Psoas muscle (tissue), 8 donors: ENCODE measurements around the gene ZFP36L2. TPM values are rescaled to one million over a fixed set of nuclear protein-coding genes. Genes with fewer than 3 reads are reported as not detected.

Experiments used
- ATAC-seq, 4 donors: fragments of 200-7000 bp; cut with Tn5 transposase; one replicate each; pipeline ENCODE4 v1.9.1; 2020; ENCODE audit warnings: moderate library complexity in 3 of 4, mild to moderate bottlenecking in 2 of 4
- DNase-seq, 2 donors: peaks; one replicate each; pipeline ENCODE4 v3.0.0-alpha.2; 2020
- H3K27ac ChIP-seq: fragments of 200-600 bp; one replicate; pipeline ENCODE4 v1.8.0; 2022
- H3K27me3 ChIP-seq, 3 donors: fragments of 200-600 bp in 1 of 3; one replicate each; pipeline versions ENCODE4 v1.6.1 to v1.8.0; 2013 to 2022; ENCODE audit warnings: low read length in 2 of 3, mild to moderate bottlenecking in 2 of 3, moderate library complexity in 1 of 3; ENCODE audit not compliant: insufficient read depth in 3 of 3
- H3K36me3 ChIP-seq, 2 donors: fragments of 200-600 bp in 1 of 2; one replicate each; pipeline versions ENCODE4 v1.6.1 to v1.8.0; 2013 to 2022; ENCODE audit warnings: low read depth in 1 of 2, mild to moderate bottlenecking in 1 of 2, moderate library complexity in 1 of 2; ENCODE audit not compliant: insufficient read depth in 1 of 2
- H3K4me1 ChIP-seq: fragments of 200-600 bp; one replicate; pipeline ENCODE4 v1.8.0; 2022
- H3K4me3 ChIP-seq: fragments of 200-600 bp; one replicate; pipeline ENCODE4 v1.8.0; 2022; ENCODE audit warnings: mild to moderate bottlenecking
- H3K9me3 ChIP-seq: fragments of 200-600 bp; one replicate; pipeline ENCODE4 v1.8.0; 2022
- WGBS, 3 donors: extraction: QIAGEN DNeasy Blood & Tissue Kit; methylation state at CpG; one replicate each; pipeline versions ENCODE4 v1.1.6 to v1.1.7; 2013; 5-methylcytosine and 5-hydroxymethylcytosine counted together
- intact Hi-C, 2 donors: fragments of 100-400 bp; cut with DNase I; formaldehyde crosslinking; loops; one replicate each; pipeline versions ENCODE4 v1.11.0 to v1.14.2; 2022
- long read RNA-seq, 2 donors: library from polyadenylated mRNA; unstranded; transcript quantifications; one replicate each; pipeline ENCODE4 v2.0.0, GENCODE V29; 2021
- polyA plus RNA-seq, 3 donors: library from polyadenylated mRNA; stranded (reverse); fragments of 200-250 nt; gene quantifications; one replicate each; pipeline ENCODE4 v1.2.3, GENCODE V29; 2013
- total RNA-seq, 4 donors: library from RNA; stranded (reverse); fragmentation: NEBNext Ultra II Directional in 2 of 4; extraction: Animal tissue kit (Norgen Biotek cat#: 25700) in 2 of 4; gene quantifications; one replicate each; pipeline versions ENCODE4 v1.2.1 to v1.2.4, GENCODE V29; 2021 to 2023
- TF ChIP-seq, protein P1 (sequence below): fragments of 200-600 bp; IDR thresholded peaks from one replicate; pipeline ENCODE4 v1.8.0; 2022; ENCODE audit warnings: antibody characterized with exemption
- donor health status: healthy with polysubstance abuse.
- donor health status: DM: no; HTN: no; CAD: no; lungs with moderate emphysema.
- donor health status: Bipolar disorder and iron deficiency.
- donor health status: healthy.
- donor health status: DM: yes; HTN: yes; CAD: no.
- donor health status: DM: no; HTN: no; CAD: no.
- donor health status: DM: no; HTN: no; CAD: no.
- donor health status: DM: yes; HTN: yes; CAD: no.

The ZFP36L2 gene, protein sequence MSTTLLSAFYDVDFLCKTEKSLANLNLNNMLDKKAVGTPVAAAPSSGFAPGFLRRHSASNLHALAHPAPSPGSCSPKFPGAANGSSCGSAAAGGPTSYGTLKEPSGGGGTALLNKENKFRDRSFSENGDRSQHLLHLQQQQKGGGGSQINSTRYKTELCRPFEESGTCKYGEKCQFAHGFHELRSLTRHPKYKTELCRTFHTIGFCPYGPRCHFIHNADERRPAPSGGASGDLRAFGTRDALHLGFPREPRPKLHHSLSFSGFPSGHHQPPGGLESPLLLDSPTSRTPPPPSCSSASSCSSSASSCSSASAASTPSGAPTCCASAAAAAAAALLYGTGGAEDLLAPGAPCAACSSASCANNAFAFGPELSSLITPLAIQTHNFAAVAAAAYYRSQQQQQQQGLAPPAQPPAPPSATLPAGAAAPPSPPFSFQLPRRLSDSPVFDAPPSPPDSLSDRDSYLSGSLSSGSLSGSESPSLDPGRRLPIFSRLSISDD
- total RNA-seq (100 to 1,000 TPM in 1 of 4 donors, 10 to 100 TPM in 3; 48.9 to 103 (median 71.4) TPM), polyA plus RNA-seq (10 to 100 TPM; 26.3 to 36.7 (median 34.5) TPM)
- long read RNA-seq, donor 1, transcript ZFP36L2-201 (2 exons, 3,696 nt), result major isoform, 137 of 212 reads
- long read RNA-seq, donor 1, partial matches to known transcripts, result 74 of 212 reads
- long read RNA-seq, donor 1, other reads (novel, unspliced or antisense), result 1 of 212 reads
- long read RNA-seq, donor 2, transcript ZFP36L2-201 (2 exons, 3,696 nt), result major isoform, 166 of 257 reads
- long read RNA-seq, donor 2, partial matches to known transcripts, result 0 of 257 reads
- long read RNA-seq, donor 2, other reads (novel, unspliced or antisense), result 91 of 257 reads

GRCh38 chr2:43226558-43226954 is at the start of gene ZFP36L2:
Gene ZFP36L2, minus strand, starts transcription at chr2:43226606. Its CDS starts 291 bp downstream, at chr2:43226315.
- DNase-seq (peak; percentile 97 to 99), ATAC-seq (peak; percentile 75 to 81 (median 77))
- Histone ChIP-seq H3K27me3 (no peaks in the 10 kb centered on the region), H3K36me3 (peaks cover 7 to 49% of the 10 kb centered on the region in 2 donors), H3K4me1 (peaks cover 36% of the 10 kb centered on the region), H3K4me3 (peak within 1 kb of the TSS; percentile 75), H3K9me3 (no peaks in the 10 kb centered on the region), H3K27ac (peak within 1 kb of the TSS; percentile 91)
- TF ChIP-seq, protein P1, sequence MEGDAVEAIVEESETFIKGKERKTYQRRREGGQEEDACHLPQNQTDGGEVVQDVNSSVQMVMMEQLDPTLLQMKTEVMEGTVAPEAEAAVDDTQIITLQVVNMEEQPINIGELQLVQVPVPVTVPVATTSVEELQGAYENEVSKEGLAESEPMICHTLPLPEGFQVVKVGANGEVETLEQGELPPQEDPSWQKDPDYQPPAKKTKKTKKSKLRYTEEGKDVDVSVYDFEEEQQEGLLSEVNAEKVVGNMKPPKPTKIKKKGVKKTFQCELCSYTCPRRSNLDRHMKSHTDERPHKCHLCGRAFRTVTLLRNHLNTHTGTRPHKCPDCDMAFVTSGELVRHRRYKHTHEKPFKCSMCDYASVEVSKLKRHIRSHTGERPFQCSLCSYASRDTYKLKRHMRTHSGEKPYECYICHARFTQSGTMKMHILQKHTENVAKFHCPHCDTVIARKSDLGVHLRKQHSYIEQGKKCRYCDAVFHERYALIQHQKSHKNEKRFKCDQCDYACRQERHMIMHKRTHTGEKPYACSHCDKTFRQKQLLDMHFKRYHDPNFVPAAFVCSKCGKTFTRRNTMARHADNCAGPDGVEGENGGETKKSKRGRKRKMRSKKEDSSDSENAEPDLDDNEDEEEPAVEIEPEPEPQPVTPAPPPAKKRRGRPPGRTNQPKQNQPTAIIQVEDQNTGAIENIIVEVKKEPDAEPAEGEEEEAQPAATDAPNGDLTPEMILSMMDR, result no peak
- WGBS, 3 donors, result 0 to 1% (median 1%) methylated on average over 28 to 57 of the region's 58 CpGs
- intact Hi-C loops, result loop anchor here (2.0 to 5.0 kb wide), 5 partner anchors 94 to 264 kb away; no protein-coding TSS in a partner anchor

- peaks cover 26% of the 10 kb centered on the region for H3K4me1 ChIP-seq
- H3K9me3 ChIP-seq, result no peaks in the 10 kb centered on the region
- no peak overlapping the region for H3K4me3 ChIP-seq
- no peaks in the 10 kb centered on the region for H3K27me3 ChIP-seq
- TF ChIP-seq, protein P1, result no peak
- 91 to 96% (median 93%) methylated on average over 4 of the region's 4 CpGs for WGBS, 3 donors
- intact Hi-C loops, result no loop called here
- peaks cover 0 to 6% of the 10 kb centered on the region in 2 donors for H3K36me3 ChIP-seq
- no peak overlapping the region for H3K27ac ChIP-seq
- ATAC-seq (no peak), DNase-seq (no peak)
Measured at GRCh38 chr2:43274721-43275120, 48.3 kb upstream of the ZFP36L2 start.

GRCh38 chr2:43274055-43274454 is 47.6 kb upstream of the ZFP36L2 start:
- intact Hi-C loops, result no loop called here
- TF ChIP-seq, protein P1, result no peak
- Histone ChIP-seq H3K9me3 (no peaks in the 10 kb centered on the region), H3K4me3 (no peak overlapping the region), H3K4me1 (peaks cover 32% of the 10 kb centered on the region), H3K36me3 (no peaks in the 10 kb centered on the region), H3K27me3 (no peaks in the 10 kb centered on the region), H3K27ac (no peak overlapping the region)
- ATAC-seq (no peak), DNase-seq (no peak)
- 77 to 85% (median 82%) methylated on average over 4 of the region's 4 CpGs for WGBS, 3 donors

DNA sequence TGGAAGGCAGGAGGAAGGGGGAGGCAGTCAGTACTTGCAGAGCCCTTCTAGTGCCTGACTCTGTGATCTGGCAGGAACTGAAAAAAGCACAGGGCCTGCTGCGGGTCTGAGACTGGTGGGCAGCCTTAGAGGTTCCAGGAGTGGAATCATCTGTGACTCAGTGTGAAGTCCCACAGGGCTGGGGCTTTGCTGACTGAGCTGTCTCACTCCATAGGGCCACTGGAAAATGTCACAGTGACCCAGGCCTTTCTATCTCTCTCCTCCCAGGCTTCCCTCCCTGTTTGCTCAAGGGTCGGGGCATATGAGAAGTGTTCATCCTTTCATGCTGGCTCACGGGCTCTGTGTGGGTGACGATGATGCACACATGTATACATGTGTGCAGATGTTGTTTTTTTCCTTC is 47.1 kb upstream of the ZFP36L2 start:
- no peak overlapping the region for H3K27ac ChIP-seq
- H3K4me1 ChIP-seq, result peaks cover 29% of the 10 kb centered on the region
- no peak for ATAC-seq
- H3K36me3 ChIP-seq, result no peaks in the 10 kb centered on the region
- H3K9me3 ChIP-seq, result no peaks in the 10 kb centered on the region
- intact Hi-C loops, result no loop called here
- TF ChIP-seq, protein P1, result no peak
- H3K4me3 ChIP-seq, result no peak overlapping the region
- WGBS, 3 donors, result 68 to 80% (median 74%) methylated on average over 4 of the region's 4 CpGs
- DNase-seq, result no peak
- no peaks in the 10 kb centered on the region for H3K27me3 ChIP-seq
